ENCODE data around the gene MEGF10.

The MEGF10 gene

GRCh38 chr5:127418367-127418766 is 127.8 kb downstream of the MEGF10 start:
- DNase-seq = no peak

DNA sequence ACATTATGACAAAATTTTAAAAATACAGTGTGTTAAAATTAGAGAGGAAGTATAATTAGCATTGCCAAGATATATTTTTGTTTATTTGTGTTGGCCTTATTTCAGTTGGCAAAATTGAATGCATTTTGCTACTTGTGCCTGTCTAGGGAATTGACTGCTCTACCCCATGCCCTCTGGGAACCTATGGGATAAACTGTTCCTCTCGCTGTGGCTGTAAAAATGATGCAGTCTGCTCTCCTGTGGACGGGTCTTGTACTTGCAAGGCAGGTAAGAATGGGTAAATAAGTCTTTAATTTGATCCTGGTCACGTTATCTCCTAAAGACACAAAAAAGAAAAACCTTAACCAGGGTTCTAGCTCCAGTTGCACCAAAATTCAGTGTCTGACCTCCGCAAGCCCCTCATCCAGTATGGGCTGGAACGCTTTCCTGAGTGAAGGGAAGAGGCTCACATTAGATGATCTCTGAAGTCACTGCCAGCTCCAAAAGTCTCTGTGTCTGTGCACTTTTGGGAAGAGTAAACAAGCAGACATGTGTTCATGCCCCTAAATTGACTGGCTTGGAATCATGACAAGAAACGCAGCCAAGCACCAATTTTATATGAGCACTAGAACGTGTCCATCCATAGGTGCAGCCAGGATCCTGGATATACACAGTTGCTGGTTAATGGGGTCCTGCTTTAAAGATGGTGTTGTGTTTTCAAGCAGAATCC is 128.5 kb downstream of the MEGF10 start:
- peak; percentile 75 for DNase-seq

GRCh38 chr5:127419683-127420257 is 129.2 kb downstream of the MEGF10 start:
- DNase-seq = no peak

DNA sequence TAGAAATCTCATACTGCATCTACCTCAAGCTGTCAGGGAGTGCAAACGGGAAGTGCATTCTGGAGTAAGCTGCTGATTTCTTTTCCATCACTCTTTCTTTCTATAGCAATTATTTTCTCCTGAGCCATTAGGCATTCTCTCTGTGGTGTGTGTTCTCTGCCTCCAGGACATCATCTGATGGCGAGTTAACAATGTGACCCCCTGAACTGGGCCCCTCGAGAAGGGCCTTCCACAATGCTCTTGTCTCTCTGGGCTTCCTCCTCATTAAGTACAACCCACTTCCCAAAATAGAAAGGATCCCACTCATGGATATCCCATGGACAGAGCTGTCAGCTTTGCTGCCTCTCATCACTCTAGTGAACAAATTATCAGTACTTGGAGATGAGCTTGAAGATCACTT is 130.2 kb downstream of the MEGF10 start:
- no peak for DNase-seq

- DNase-seq = no peak
These were observed 130.9 kb downstream of the MEGF10 start for GRCh38 chr5:127421471-127421870.

DNA sequence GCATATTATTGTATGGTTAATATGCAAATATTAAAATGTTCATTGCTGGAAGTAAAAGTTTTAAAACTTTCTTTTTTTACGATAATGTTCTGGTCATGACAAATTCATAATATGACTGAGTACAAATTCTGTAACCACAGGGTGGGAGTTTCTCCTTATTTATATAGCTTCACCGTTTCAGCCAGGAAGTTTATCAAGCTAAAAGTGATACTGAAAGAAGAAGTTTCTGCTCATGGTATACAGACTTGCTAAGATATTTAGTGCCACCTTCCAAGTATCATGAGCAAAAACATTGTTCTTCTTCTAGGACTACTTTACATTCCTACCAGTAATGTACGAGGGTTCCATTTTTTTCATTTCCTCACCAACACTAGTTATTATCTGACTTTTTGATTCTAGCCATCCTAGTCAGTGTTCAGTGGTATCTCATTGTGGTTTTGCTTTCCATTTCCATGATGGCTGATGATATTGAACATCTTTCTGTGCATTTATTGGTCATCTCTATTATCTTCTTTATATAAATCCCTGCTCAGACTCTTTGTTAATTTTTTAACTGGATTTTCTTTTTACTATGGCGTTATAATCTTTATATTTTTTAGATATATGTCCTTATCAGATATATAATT is 132.7 kb downstream of the MEGF10 start:
- DNase-seq = no peak

- DNase-seq = no peak
These were observed 134.4 kb downstream of the MEGF10 start for GRCh38 chr5:127425037-127425436.

GRCh38 chr5:127425868-127426267 is 135.3 kb downstream of the MEGF10 start:
- no peak for DNase-seq

DNA sequence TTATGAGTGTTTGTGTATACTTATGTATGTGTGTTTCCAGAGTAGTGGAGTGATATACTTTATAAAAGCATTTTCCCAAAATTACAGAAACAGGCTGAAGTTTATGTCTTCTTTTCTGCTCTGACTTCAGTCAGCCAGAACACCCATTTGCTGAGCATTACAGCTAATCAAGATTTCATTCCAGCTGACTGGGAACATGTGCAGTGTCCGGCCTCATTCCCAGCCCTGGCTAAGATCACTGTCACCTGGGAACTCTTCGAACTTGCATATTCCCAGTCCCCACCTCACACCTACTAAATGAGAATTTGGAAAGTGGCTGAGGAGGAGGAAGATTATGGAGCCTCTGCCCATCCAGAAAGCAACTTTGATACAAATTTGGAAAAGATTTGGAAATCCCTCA is 136.1 kb downstream of the MEGF10 start:
- DNase-seq = no peak

GRCh38 chr5:127428276-127428675 is 137.7 kb downstream of the MEGF10 start:
- no peak for DNase-seq

DNA sequence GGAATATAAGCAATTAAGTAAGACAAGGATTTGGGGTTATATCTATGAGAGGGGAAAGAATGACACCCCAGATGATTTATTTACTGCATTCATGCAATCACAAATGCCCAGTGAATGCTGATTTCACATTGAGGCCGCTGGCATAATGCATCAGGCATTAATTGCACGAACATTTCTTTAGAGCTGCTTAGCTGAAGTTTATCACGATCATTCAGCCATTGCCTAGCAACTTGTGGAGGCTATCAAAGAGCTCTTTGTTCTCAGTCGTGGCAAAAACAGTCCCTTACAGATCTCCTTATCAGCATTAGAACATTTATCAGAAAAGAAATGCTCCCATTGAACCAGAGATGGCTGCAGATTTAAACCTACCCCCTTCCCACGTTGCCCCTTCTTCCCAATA is 138.2 kb downstream of the MEGF10 start:
- DNase-seq = no peak

DNA sequence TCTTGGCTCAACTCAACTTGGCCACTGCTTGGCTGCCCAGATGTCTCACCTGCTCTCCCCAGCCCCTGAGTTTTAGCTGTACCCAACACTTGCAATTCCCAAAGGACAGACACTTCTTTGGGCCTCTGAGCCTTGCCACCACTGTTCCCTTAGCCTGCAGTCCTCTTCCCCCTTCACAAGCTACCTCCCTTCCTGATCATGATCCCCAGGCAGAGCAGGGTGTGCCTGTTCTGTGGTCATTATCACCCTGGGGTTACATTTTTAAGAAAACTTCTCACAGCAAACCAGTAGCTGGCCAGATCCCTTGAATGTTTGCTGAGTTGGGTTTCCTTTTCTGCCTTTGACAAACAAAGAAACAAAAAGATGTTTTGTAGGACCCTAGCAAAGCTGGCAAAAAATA is 139.3 kb downstream of the MEGF10 start:
- no peak for DNase-seq

DNA sequence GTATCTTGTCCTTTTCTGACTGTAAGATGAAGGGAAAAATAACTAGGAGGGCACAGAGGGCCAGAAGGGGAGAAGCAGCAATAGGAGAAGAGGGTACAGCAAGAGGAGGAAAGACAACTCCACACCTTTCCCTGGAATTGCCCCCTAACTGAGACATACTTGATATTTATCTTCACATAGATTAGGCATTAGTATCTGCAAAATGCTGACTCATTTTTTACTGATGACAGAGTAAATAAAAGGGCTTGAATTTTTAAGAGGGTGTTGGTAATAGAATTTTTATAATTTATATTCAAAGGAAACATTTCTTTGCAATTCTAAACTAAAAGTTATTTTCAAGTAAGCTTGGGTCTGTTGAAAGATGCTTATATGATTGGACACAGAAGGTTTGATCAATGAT is 140.0 kb downstream of the MEGF10 start:
- no peak for DNase-seq

- no peak for DNase-seq
These were observed 141.5 kb downstream of the MEGF10 start for GRCh38 chr5:127431977-127432585.

DNA sequence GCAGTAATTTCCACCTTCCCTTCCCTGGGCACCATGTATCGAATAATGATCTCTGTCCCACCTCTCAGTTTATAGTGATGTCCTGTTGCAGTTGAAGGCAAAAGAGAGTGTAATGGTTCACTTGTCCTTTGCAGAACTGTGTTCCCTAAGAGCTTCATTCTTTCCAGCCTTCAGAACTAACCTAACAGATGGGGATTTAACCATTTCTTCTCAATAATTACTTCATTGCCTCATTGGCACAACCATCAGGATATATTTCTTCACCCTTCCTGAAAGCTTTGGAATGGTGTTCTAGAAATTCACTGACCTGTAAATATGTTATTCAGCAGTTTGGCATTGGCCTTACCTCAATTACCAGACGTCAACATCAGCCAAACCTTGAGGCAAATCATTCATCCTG is 142.9 kb downstream of the MEGF10 start:
- no peak for DNase-seq

DNA sequence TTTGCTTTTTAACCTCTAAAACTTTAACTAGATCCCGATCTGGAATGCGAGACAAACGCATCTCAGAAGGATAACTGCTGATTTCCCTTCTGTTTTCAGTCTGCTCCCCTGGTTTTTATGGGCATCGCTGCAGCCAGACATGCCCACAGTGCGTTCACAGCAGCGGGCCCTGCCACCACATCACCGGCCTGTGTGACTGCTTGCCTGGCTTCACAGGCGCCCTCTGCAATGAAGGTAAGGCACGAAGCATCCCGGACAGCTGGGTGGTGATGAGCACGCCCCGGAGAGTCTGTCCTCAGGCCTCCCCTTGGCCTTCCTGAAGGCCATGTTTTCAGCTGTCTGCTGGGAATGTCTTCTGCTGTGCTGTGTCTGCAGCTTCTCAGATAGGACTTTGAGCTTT is 144.0 kb downstream of the MEGF10 start:
- DNase-seq = no peak

DNA sequence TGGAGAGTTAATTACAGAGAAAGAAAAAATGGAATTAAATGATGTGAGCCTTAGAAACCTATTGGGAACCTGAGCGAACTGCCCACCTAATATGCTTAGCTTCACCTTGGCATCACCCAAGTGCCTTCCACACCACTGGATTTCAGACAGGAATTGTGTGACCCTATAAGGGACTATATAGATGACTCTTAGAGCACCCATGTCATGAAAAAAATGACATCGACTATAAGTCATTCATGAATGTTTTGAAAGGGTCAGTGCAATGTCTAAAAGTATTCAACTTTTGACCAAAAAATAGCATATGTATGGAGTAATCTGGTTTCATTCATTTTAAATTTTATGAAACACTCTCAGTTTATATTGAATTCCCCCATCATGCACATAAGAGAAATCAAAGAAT is 145.2 kb downstream of the MEGF10 start:
- DNase-seq = no peak

- no peak for DNase-seq
These were observed 149.0 kb downstream of the MEGF10 start for GRCh38 chr5:127439644-127440043.

DNA sequence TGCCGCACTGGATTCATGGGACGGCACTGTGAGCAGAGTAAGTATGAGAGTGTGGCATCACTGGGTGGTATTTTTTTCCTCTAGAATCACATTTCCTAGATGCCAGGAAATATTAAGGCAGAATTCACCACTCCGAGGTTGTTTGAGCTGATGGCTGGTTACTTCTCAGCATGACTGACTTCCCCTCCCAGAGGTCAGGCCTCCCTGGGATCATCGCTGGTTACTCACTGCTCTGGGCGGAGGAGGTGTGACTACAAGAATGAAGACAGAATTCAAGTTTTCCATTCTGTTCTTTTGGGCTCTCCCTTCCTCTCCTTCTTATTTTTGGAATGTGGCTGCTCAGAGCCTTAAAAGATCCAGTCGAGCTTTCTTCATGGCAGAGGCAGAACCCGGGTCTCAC is 150.2 kb downstream of the MEGF10 start:
- DNase-seq = no peak

- DNase-seq = peak; percentile 15
These were observed 151.3 kb downstream of the MEGF10 start for GRCh38 chr5:127441799-127442484.

DNA sequence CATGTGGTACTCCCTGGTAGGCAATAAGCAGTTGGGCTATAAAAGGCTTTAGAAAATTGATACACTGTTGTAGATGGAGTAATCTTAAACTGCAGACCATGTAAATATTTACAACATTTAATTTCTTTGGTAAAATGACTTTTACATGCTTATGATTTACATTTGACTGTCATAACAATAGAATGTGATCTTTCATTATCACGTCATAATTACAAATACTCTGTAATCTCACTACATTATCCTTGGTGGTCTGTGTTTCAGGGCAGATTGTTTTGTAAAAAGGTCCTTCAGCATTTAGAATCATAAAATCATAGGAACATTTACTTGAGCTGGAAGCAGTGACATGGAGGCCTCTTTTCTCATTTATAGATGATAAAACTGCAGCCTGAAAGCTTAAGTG is 153.6 kb downstream of the MEGF10 start:
- no peak for DNase-seq

- no peak for DNase-seq
These were observed 154.7 kb downstream of the MEGF10 start for GRCh38 chr5:127445328-127445727.

- no peak for DNase-seq
These were observed 156.0 kb downstream of the MEGF10 start for GRCh38 chr5:127446626-127447025.

DNA sequence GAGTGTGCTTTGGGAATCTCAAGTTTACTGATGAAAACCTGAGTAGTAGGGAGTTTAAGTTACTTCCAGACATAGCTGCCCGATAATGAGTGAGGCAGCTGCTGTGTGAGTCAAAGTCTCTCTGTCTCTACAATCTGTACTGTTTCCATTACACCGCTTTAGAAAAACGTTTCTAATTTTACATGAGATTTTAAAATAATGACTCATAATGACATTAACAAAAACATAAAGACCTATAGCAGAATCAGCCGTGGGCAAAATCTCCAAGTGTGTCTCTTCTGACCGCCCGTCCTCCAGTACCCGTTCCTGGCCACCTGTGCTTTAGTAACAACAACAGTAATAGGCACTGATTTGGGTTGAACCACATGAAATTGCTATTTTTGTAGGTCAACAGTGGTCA is 157.2 kb downstream of the MEGF10 start:
- no peak for DNase-seq

Data from NCI-H1105 treated with DMSO at 0.1 percent for 48 hours (cell line).